ENCODE measurements around the gene CEP63. TPM values are rescaled to one million over a fixed set of nuclear protein-coding genes. Genes with fewer than 3 reads are reported as not detected.

CEP63 gene
- polyA plus RNA-seq, 4 donors, result 24.9 to 36.5 (median 33.5) TPM

- DNase-seq (ENCODE audit: low read depth in 4 of 4, low spot score in 3 of 4), result no peak
Observed at GRCh38 chr3:134466331-134466730, 19.5 kb upstream of the CEP63 start.

- no peak for DNase-seq (ENCODE audit: low read depth in 4 of 4, low spot score in 3 of 4)
Observed at GRCh38 chr3:134468519-134468918, 17.3 kb upstream of the CEP63 start.

- no peak for DNase-seq (ENCODE audit: low read depth in 4 of 4, low spot score in 3 of 4)
Observed at GRCh38 chr3:134471521-134472193, 14.2 kb upstream of the CEP63 start.

- no peak for DNase-seq (ENCODE audit: low read depth in 4 of 4, low spot score in 3 of 4)
Observed at GRCh38 chr3:134472831-134473230, 13.0 kb upstream of the CEP63 start.

GRCh38 chr3:134473868-134474546 lies 11.8 kb upstream of the CEP63 start:
- peak in 1 of 4 donors; percentile 69 for DNase-seq (ENCODE audit: low read depth in 4 of 4, low spot score in 3 of 4)

GRCh38 chr3:134474956-134475355 lies 10.9 kb upstream of the CEP63 start:
- no peak for DNase-seq (ENCODE audit: low read depth in 4 of 4, low spot score in 3 of 4)

- no peak for DNase-seq (ENCODE audit: low read depth in 4 of 4, low spot score in 3 of 4)
Observed at GRCh38 chr3:134476306-134476705, 9.6 kb upstream of the CEP63 start.

GRCh38 chr3:134477002-134477401 lies 8.9 kb upstream of the CEP63 start:
- DNase-seq (ENCODE audit: low read depth in 4 of 4, low spot score in 3 of 4), result no peak

GRCh38 chr3:134477938-134478337 lies 7.9 kb upstream of the CEP63 start:
- DNase-seq (ENCODE audit: low read depth in 4 of 4, low spot score in 3 of 4), result no peak

- DNase-seq (ENCODE audit: low read depth in 4 of 4, low spot score in 3 of 4), result no peak
Observed at GRCh38 chr3:134480546-134480945, 5.3 kb upstream of the CEP63 start.

GRCh38 chr3:134481166-134481565 lies 4.7 kb upstream of the CEP63 start:
- DNase-seq (ENCODE audit: low read depth in 4 of 4, low spot score in 3 of 4), result no peak

- no peak for DNase-seq (ENCODE audit: low read depth in 4 of 4, low spot score in 3 of 4)
Observed at GRCh38 chr3:134482622-134483021, 3.2 kb upstream of the CEP63 start.

GRCh38 chr3:134483195-134483900 lies 2.5 kb upstream of the CEP63 start:
- no peak for DNase-seq (ENCODE audit: low read depth in 4 of 4, low spot score in 3 of 4)

- DNase-seq (ENCODE audit: low read depth in 4 of 4, low spot score in 3 of 4), result no peak
Observed at GRCh38 chr3:134485075-134485717, 661 bp upstream of the CEP63 start.

- no peak for DNase-seq (ENCODE audit: low read depth in 4 of 4, low spot score in 3 of 4)
Observed at GRCh38 chr3:134486577-134487041, 752 bp downstream of the CEP63 start.

GRCh38 chr3:134487406-134487805 lies 1.5 kb downstream of the CEP63 start:
- no peak for DNase-seq (ENCODE audit: low read depth in 4 of 4, low spot score in 3 of 4)

GRCh38 chr3:134494495-134494894 lies 8.6 kb downstream of the CEP63 start:
- DNase-seq (ENCODE audit: low read depth in 4 of 4, low spot score in 3 of 4), result no peak

GRCh38 chr3:134495980-134496379 lies 10.1 kb downstream of the CEP63 start:
- no peak for DNase-seq (ENCODE audit: low read depth in 4 of 4, low spot score in 3 of 4)

- no peak for DNase-seq (ENCODE audit: low read depth in 4 of 4, low spot score in 3 of 4)
Observed at GRCh38 chr3:134496471-134497071, 10.7 kb downstream of the CEP63 start.

GRCh38 chr3:134503266-134503665 lies 17.4 kb downstream of the CEP63 start:
- no peak for DNase-seq (ENCODE audit: low read depth in 4 of 4, low spot score in 3 of 4)

- no peak for DNase-seq (ENCODE audit: low read depth in 4 of 4, low spot score in 3 of 4)
Observed at GRCh38 chr3:134504132-134504531, 18.3 kb downstream of the CEP63 start.

Measured in left renal pelvis (tissue), 4 donors.